ENCODE measurements around the gene SLC26A2.

DNA sequence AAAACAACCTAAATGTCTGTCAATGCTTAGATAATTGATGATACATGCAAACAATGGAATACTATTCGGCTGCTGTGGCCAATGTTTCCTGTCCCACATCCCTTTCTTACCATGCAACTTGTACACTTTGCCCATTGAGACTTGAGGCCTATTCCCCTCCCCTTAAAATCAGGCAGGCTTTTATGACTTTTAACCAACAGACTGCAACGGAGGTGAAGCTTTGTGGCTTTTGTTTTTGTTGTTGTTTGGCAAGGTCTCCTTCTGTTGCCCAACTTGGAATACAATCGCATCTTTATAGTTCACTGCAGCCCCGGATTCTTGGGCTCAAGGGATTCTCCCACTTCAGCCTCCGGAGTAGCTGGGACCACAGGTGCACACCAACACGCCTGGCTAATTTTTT is 5.8 kb upstream of the SLC26A2 start:
- TF ChIP-seq GATA2 (IDR thresholded peaks at IDR 0.05; ENCODE audit: low read depth, low read length), result no peak
- no peak for TF ChIP-seq GATA3 (IDR thresholded peaks at IDR 0.05; ENCODE audit: low read depth, low read length)

Measured in SH-SY5Y (cell line).